GM23338 (cell line): Measurements from ENCODE around the gene RPS6KA5. TPM values are rescaled to one million over a fixed set of nuclear protein-coding genes. Genes with fewer than 3 reads are reported as not detected.

Experiments
- ATAC-seq: fragments of 200-7000 bp; cut with Tn5 transposase; 3 replicates; pipeline ENCODE4 v1.9.1; 2020
- DNase-seq: peaks from one replicate; pipeline ENCODE4 v3.0.0-alpha.2; 2015; ENCODE audit warnings: low spot score
- H2AFZ ChIP-seq: fragments of 200-600 bp; sonication (generic); 2 replicates; pipeline ENCODE4 v1.8.0; 2016; ENCODE audit warnings: antibody characterized with exemption, mild to moderate bottlenecking, moderate library complexity
- H3F3A ChIP-seq: fragments of 200-600 bp; sonication (generic); replicated peaks from 2 replicates; pipeline ENCODE4 v1.8.0; 2017; ENCODE audit warnings: antibody characterized with exemption, mixed run types, low read depth
- H3K27ac ChIP-seq: fragments of 200-600 bp; sonication (generic); 2 replicates; pipeline ENCODE4 v1.6.1; 2016; ENCODE audit warnings: low read depth
- H3K27me3 ChIP-seq: fragments of 200-600 bp; sonication (generic); 2 replicates; pipeline ENCODE4 v1.8.0; 2016; ENCODE audit warnings: mild to moderate bottlenecking, mixed run types, moderate library complexity; ENCODE audit not compliant: insufficient read depth
- H3K36me3 ChIP-seq: fragments of 200-600 bp; sonication (generic); 2 replicates; pipeline ENCODE4 v1.8.0; 2016; ENCODE audit warnings: mild to moderate bottlenecking; ENCODE audit not compliant: insufficient read depth
- H3K4me1 ChIP-seq: fragments of 200-600 bp; sonication (generic); 2 replicates; pipeline ENCODE4 v1.8.0; 2016; ENCODE audit warnings: mild to moderate bottlenecking, moderate library complexity; ENCODE audit not compliant: insufficient read depth
- H3K4me2 ChIP-seq: fragments of 200-600 bp; sonication (generic); 2 replicates; pipeline ENCODE4 v1.7.1; 2017; ENCODE audit warnings: mixed run types
- H3K4me3 ChIP-seq: fragments of 200-600 bp; sonication (generic); 2 replicates; pipeline ENCODE4 v1.6.1; 2016; ENCODE audit warnings: mixed run types
- H3K79me2 ChIP-seq: fragments of 200-600 bp; sonication (generic); replicated peaks from 2 replicates; pipeline ENCODE4 v1.8.0; 2017; ENCODE audit warnings: mild to moderate bottlenecking; ENCODE audit not compliant: insufficient read depth
- H3K9me2 ChIP-seq: fragments of 200-600 bp; sonication (generic); 2 replicates; pipeline ENCODE4 v1.8.0; 2017; ENCODE audit not compliant: insufficient read depth
- H4K20me1 ChIP-seq: fragments of 200-600 bp; sonication (generic); replicated peaks from 2 replicates; pipeline ENCODE4 v1.8.0; 2017; ENCODE audit warnings: mild to moderate bottlenecking; ENCODE audit not compliant: insufficient read depth
- H3K27ac Mint-ChIP-seq: 2 replicates; pipeline ENCODE4 v1.8.0; 2020; ENCODE audit warnings: inconsistent platforms, mild to moderate bottlenecking, moderate library complexity, mixed read lengths
- H3K27me3 Mint-ChIP-seq: 3 replicates; pipeline ENCODE4 v1.8.0; 2022; ENCODE audit warnings: low read depth, mild to moderate bottlenecking, moderate library complexity, mixed read lengths, inconsistent platforms; ENCODE audit not compliant: insufficient read depth, poor library complexity
- H3K36me3 Mint-ChIP-seq: 3 replicates; pipeline ENCODE4 v1.8.0; 2021; ENCODE audit warnings: low read depth, mild to moderate bottlenecking, inconsistent platforms, moderate library complexity, mixed read lengths
- H3K4me1 Mint-ChIP-seq: 3 replicates; pipeline ENCODE4 v1.8.0; 2020; ENCODE audit warnings: mild to moderate bottlenecking, inconsistent platforms, mixed read lengths
- H3K4me3 Mint-ChIP-seq: 3 replicates; pipeline ENCODE4 v1.8.0; 2021; ENCODE audit warnings: moderate library complexity, mild to moderate bottlenecking, inconsistent platforms, mixed read lengths
- H3K9me3 Mint-ChIP-seq: 3 replicates; pipeline ENCODE4 v1.8.0; 2020; ENCODE audit warnings: moderate library complexity, mild to moderate bottlenecking, inconsistent platforms, mixed read lengths
- CREB1 ChIP-seq: fragments of 250-450 bp; sonication (Bioruptor Pico); IDR thresholded peaks from 2 replicates; pipeline ENCODE4 v1.5.0; 2020; ENCODE audit warnings: low read depth, mild to moderate bottlenecking, moderate library complexity
- EZH2 ChIP-seq: fragments of 200-600 bp; sonication (generic); IDR thresholded peaks from one replicate; pipeline ENCODE4 v1.8.0; 2017; ENCODE audit warnings: antibody characterized with exemption, mild to moderate bottlenecking, low read depth; ENCODE audit not compliant: unreplicated experiment
- EZH2phosphoT487 ChIP-seq: fragments of 200-600 bp; sonication (generic); IDR thresholded peaks from one replicate; pipeline ENCODE4 v1.8.1; 2018; ENCODE audit warnings: antibody characterized with exemption; ENCODE audit not compliant: unreplicated experiment
- JUNB ChIP-seq: IDR thresholded peaks from one replicate; pipeline ENCODE4 v1.6.1; 2016; ENCODE audit warnings: antibody characterized with exemption; ENCODE audit not compliant: unreplicated experiment
- NANOG ChIP-seq: IDR thresholded peaks from 2 replicates; pipeline ENCODE4 v1.6.1; 2016; ENCODE audit warnings: antibody characterized with exemption, borderline replicate concordance
- POLR2AphosphoS5 ChIP-seq: IDR thresholded peaks from 2 replicates; pipeline ENCODE4 v1.6.1; 2016; ENCODE audit warnings: antibody characterized with exemption, low read depth
- REST ChIP-seq: IDR thresholded peaks from one replicate; pipeline ENCODE4 v1.6.1; 2018; ENCODE audit warnings: antibody characterized with exemption; ENCODE audit not compliant: unreplicated experiment
- STAT1 ChIP-seq: IDR thresholded peaks from one replicate; pipeline ENCODE4 v1.6.1; 2016; ENCODE audit warnings: antibody characterized with exemption; ENCODE audit not compliant: unreplicated experiment
- ZNF114 ChIP-seq: fragments of 250-450 bp; sonication (Bioruptor Pico); IDR thresholded peaks from 2 replicates; pipeline ENCODE4 v1.5.0; 2020; ENCODE audit warnings: mild to moderate bottlenecking, moderate library complexity
- ZNF331 ChIP-seq: fragments of 250-450 bp; sonication (Bioruptor Pico); IDR thresholded peaks from 2 replicates; pipeline ENCODE4 v1.5.0; 2020; ENCODE audit warnings: low read depth, mild to moderate bottlenecking, moderate library complexity
- polyA plus RNA-seq: library from polyadenylated mRNA; unstranded; fragments of >200 nt; fragmentation: Nextera tagmentation; extraction: Ambion mirVana; gene quantifications from 2 replicates; pipeline ENCODE4 v1.2.1, GENCODE V29; 2016
- total RNA-seq: library from RNA; depleted of rRNA; stranded (reverse); fragments of >200 nt; shearing (Covaris generic); gene quantifications from 2 replicates; pipeline ENCODE4 v1.2.3, GENCODE V29; 2014
- TF ChIP-seq, protein P1 (sequence below), 2 experiments: fragments of 200-600 bp in 1 of 2; sonication (generic) in 1 of 2; conservative IDR thresholded peaks; 2 replicates each; pipeline versions ENCODE4 v1.5.1 to v1.6.1; 2016 to 2017; ENCODE audit warnings: antibody characterized with exemption in 2 of 2, low read depth in 2 of 2, mild to moderate bottlenecking in 2 of 2, moderate library complexity in 1 of 2
- TF ChIP-seq, protein P2 (sequence below): IDR thresholded peaks from 2 replicates; pipeline ENCODE4 v1.6.1; 2016; ENCODE audit warnings: antibody characterized with exemption
- TF ChIP-seq, protein P3 (sequence below): fragments of 250-450 bp; sonication (Bioruptor Pico); IDR thresholded peaks from 2 replicates; pipeline ENCODE4 v1.5.0; 2020; ENCODE audit warnings: mild to moderate bottlenecking, moderate library complexity

RPS6KA5 gene
- total and polyA plus RNA-seq, 2 experiments from 2014 or later: 2.1 to 2.4 TPM

- no peaks in the 10 kb centered on the region for H3K27me3 ChIP-seq
- H3K4me2 ChIP-seq: no peak overlapping the region
- Mint-ChIP-seq H3K9me3 (no peaks in the 10 kb centered on the region), H3K4me3 (no peak overlapping the region), H3K27me3 (no peaks in the 10 kb centered on the region), H3K4me1 (peaks cover 2% of the 10 kb centered on the region; the same call in 1 of the 3 replicates), H3K36me3 (no peaks in the 10 kb centered on the region), H3K27ac (no peak overlapping the region)
- TF ChIP-seq JUNB: no peak
- no peak for TF ChIP-seq ZNF114
- no peak for TF ChIP-seq EZH2
- no peak for TF ChIP-seq CREB1
- TF ChIP-seq STAT1: no peak
- TF ChIP-seq REST: no peak
- TF ChIP-seq ZNF331 (CRISPR knock-in tag): no peak
- TF ChIP-seq NANOG: no peak
- no peak for TF ChIP-seq POLR2AphosphoS5
- TF ChIP-seq, protein P1, sequence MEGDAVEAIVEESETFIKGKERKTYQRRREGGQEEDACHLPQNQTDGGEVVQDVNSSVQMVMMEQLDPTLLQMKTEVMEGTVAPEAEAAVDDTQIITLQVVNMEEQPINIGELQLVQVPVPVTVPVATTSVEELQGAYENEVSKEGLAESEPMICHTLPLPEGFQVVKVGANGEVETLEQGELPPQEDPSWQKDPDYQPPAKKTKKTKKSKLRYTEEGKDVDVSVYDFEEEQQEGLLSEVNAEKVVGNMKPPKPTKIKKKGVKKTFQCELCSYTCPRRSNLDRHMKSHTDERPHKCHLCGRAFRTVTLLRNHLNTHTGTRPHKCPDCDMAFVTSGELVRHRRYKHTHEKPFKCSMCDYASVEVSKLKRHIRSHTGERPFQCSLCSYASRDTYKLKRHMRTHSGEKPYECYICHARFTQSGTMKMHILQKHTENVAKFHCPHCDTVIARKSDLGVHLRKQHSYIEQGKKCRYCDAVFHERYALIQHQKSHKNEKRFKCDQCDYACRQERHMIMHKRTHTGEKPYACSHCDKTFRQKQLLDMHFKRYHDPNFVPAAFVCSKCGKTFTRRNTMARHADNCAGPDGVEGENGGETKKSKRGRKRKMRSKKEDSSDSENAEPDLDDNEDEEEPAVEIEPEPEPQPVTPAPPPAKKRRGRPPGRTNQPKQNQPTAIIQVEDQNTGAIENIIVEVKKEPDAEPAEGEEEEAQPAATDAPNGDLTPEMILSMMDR (conservative IDR thresholded peaks at IDR 0.05; ENCODE audit: low read depth in 2 of 2): no peak
- TF ChIP-seq, protein P2, sequence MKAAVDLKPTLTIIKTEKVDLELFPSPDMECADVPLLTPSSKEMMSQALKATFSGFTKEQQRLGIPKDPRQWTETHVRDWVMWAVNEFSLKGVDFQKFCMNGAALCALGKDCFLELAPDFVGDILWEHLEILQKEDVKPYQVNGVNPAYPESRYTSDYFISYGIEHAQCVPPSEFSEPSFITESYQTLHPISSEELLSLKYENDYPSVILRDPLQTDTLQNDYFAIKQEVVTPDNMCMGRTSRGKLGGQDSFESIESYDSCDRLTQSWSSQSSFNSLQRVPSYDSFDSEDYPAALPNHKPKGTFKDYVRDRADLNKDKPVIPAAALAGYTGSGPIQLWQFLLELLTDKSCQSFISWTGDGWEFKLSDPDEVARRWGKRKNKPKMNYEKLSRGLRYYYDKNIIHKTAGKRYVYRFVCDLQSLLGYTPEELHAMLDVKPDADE: no peak
- TF ChIP-seq, protein P3, sequence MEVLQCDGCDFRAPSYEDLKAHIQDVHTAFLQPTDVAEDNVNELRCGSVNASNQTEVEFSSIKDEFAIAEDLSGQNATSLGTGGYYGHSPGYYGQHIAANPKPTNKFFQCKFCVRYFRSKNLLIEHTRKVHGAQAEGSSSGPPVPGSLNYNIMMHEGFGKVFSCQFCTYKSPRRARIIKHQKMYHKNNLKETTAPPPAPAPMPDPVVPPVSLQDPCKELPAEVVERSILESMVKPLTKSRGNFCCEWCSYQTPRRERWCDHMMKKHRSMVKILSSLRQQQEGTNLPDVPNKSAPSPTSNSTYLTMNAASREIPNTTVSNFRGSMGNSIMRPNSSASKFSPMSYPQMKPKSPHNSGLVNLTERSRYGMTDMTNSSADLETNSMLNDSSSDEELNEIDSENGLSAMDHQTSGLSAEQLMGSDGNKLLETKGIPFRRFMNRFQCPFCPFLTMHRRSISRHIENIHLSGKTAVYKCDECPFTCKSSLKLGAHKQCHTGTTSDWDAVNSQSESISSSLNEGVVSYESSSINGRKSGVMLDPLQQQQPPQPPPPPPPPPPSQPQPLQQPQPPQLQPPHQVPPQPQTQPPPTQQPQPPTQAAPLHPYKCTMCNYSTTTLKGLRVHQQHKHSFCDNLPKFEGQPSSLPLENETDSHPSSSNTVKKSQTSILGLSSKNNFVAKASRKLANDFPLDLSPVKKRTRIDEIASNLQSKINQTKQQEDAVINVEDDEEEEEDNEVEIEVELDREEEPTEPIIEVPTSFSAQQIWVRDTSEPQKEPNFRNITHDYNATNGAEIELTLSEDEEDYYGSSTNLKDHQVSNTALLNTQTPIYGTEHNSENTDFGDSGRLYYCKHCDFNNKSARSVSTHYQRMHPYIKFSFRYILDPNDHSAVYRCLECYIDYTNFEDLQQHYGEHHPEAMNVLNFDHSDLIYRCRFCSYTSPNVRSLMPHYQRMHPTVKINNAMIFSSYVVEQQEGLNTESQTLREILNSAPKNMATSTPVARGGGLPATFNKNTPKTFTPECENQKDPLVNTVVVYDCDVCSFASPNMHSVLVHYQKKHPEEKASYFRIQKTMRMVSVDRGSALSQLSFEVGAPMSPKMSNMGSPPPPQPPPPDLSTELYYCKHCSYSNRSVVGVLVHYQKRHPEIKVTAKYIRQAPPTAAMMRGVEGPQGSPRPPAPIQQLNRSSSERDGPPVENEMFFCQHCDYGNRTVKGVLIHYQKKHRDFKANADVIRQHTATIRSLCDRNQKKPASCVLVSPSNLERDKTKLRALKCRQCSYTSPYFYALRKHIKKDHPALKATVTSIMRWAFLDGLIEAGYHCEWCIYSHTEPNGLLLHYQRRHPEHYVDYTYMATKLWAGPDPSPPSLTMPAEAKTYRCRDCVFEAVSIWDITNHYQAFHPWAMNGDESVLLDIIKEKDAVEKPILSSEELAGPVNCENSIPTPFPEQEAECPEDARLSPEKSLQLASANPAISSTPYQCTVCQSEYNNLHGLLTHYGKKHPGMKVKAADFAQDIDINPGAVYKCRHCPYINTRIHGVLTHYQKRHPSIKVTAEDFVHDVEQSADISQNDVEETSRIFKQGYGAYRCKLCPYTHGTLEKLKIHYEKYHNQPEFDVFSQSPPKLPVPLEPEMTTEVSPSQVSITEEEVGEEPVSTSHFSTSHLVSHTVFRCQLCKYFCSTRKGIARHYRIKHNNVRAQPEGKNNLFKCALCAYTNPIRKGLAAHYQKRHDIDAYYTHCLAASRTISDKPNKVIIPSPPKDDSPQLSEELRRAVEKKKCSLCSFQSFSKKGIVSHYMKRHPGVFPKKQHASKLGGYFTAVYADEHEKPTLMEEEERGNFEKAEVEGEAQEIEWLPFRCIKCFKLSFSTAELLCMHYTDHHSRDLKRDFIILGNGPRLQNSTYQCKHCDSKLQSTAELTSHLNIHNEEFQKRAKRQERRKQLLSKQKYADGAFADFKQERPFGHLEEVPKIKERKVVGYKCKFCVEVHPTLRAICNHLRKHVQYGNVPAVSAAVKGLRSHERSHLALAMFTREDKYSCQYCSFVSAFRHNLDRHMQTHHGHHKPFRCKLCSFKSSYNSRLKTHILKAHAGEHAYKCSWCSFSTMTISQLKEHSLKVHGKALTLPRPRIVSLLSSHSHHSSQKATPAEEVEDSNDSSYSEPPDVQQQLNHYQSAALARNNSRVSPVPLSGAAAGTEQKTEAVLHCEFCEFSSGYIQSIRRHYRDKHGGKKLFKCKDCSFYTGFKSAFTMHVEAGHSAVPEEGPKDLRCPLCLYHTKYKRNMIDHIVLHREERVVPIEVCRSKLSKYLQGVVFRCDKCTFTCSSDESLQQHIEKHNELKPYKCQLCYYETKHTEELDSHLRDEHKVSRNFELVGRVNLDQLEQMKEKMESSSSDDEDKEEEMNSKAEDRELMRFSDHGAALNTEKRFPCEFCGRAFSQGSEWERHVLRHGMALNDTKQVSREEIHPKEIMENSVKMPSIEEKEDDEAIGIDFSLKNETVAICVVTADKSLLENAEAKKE (CRISPR knock-in tag): no peak
- no peak for TF ChIP-seq EZH2phosphoT487
- no peak overlapping the region for H3K4me3 ChIP-seq
- H3K27ac ChIP-seq: no peak overlapping the region
- H2AFZ ChIP-seq: no peak overlapping the region
- no peaks in the 10 kb centered on the region for H3K36me3 ChIP-seq
- DNase-seq (no peak), ATAC-seq (no peak)
- H3K79me2 ChIP-seq: no peaks in the 10 kb centered on the region
- H4K20me1 ChIP-seq: no peaks in the 10 kb centered on the region
- no peaks in the 10 kb centered on the region for H3K4me1 ChIP-seq
- H3F3A ChIP-seq: no peaks in the 10 kb centered on the region
- H3K9me2 ChIP-seq: no peaks in the 10 kb centered on the region
Measured at GRCh38 chr14:90853116-90853515, 207.3 kb downstream of the RPS6KA5 start.
